Activated T-cell treated with anti-CD3 and anti-CD28 coated beads, Interleukin-2, amount 50 U/mL, for 1 hour (primary cell): ENCODE results near the gene DNASE1L3.

Experiments
- DNase-seq: peaks from one replicate; pipeline ENCODE4 v3.0.0-alpha.2; 2020

Gene DNASE1L3

DNA sequence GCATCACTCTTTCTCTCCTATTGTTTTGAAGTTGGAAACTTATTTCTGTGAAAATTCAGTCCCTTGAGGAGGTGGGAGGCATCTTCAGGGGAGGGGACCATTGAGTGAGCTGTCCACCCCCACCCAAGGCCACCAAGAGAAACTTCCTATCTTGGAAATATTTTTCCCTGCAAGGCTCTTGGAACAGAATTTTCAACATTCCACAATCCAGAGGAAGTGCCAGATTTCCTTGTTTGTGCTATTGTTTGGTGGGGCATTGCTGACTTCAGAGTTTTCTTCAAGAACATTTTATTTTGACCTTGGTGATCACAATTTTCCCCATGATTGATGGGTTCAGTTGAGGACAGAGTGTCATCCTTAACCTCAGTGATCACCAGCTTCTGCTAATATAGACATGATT, 12.0 kb downstream of the DNASE1L3 start:
- no peak for DNase-seq

DNA sequence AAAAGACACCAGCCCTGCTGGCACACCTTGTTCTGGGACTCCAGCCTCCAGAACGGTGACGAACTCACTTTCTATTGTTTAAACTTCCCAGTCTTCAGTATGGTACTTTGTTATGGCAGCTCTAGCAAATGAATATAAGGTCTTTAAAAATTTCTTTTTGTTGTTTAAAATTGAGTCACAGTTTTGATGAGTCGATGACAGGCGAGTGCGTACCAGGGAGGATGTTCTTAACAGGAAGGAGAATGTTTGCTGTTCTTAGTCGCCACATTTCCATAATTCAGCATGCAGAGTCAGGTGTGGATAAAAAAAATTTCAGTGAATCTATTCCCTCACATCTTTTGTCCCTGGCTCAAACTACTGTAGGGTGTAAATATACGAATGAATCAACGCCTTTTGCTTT, 12.4 kb downstream of the DNASE1L3 start:
- DNase-seq = no peak

GRCh38 chr3:58197588-58197987, 13.2 kb downstream of the DNASE1L3 start:
- no peak for DNase-seq

GRCh38 chr3:58193682-58194407, 16.9 kb downstream of the DNASE1L3 start:
- no peak for DNase-seq

DNA sequence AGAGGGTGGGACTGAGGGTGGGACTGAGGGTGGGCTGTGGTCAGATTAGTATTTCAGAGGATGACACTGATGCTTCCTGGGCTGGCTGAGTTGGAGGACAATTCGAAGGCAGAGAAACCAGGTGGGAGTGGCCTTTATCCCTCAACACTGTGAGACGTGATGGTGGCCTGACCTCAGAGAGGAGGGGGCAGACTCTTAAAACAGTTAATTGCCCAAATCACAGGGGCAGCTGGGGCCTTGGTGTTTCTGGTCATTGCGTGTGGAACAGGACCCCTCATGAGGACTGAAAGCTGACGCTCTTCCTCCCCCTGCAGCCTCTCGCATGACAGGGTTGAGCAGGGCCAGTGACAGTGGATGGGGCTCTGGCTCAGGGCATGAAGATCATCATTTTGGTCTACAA, 18.7 kb downstream of the DNASE1L3 start:
- no peak for DNase-seq

DNA sequence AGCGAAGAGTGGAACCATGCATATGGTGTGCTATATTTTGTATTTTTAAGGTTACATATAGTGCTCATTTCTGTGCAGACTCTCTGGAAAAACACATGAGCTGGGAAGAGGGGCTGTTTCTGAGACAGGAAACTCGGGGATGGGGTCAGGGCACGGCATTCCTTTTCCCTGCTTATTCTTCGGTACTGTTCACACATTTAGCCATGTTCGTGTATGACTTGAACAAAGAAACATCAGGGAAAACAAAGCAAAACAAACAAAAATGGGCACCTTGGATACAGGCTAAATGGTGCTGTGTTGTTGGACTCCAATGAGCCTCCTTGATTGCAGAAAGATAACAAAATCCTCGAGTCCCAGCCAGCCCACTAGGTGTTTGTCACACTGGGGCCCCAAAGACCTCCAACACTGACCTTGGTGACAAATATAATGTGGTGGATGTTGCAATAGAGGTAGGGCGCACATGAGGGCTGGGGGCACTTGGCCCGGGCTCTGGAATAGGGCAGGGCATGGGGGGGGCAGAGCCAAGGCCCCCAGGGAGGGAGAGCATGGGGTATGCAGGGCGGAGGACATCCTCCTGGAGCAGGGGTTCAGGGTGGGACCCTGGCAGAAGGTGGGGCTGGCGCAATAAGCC, 19.3 kb downstream of the DNASE1L3 start:
- no peak for DNase-seq

GRCh38 chr3:58190882-58191281, 19.9 kb downstream of the DNASE1L3 start:
- DNase-seq = no peak

DNA sequence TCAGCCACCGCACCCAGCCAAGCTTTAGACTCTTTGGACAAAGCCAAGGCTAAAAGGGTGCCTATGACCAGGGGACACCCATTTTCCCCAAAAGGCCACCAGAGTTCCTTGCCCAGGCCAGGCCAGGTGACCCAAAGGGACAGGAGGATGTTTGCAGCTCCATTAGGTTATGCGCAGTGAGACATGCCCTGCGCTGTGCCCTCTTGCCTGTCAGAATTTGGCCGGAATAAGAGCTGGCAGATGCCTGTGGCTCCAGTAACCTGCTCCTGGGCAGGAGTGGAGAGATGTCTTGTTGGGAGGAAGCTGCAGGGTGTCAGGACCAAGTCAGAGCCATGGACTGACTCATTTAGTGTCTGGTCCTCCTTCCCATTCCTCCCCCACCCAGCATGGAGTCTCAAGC, 20.5 kb downstream of the DNASE1L3 start:
- DNase-seq = no peak

GRCh38 chr3:58189691-58190090, 21.1 kb downstream of the DNASE1L3 start:
- DNase-seq = no peak

DNA sequence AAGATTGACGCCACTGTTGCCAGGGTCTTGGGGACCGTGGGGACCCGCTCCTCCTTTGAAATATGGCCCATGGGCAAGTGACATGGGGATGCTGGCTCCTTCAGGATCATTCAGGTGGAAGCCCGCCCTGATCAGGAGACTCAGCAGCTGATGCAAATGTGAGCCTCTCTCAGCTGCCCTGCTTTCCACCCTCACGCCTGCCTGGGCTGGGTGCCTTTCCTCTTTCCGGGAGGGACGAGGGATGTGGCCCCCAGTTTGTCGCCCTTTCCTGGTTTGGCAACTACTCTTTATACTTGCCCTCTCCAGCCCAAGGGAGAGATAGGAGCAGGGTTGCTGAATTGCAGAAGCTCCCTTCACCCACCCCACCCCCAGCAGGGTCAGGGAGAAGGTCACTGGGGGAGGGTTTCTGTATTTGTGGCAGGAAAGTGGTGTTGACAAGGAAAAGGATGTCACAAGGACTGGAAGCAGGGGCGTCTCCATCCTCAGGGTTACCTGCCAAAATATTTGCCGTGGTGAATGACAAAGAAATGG, 21.8 kb downstream of the DNASE1L3 start:
- no peak for DNase-seq

GRCh38 chr3:58188173-58188564, 22.6 kb downstream of the DNASE1L3 start:
- DNase-seq = no peak

DNA sequence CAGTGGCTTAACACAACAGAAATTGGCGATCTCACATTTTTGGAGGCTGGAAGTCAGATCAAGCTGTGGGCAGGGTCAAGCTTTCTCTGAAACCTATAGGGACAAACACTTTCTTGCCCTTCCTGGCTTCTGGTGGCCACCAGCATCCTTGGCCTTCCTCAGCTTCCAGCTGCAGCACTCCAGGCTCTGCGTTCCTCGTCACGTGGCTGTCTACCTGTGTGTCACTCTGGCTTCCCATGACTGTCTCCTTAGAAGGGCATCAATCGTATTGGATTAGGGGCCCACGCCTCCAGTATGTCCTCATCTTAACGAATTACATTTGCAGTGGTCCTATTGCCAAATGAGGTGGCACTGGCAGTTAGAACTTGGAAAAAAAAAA, 25.8 kb downstream of the DNASE1L3 start:
- no peak for DNase-seq

- no peak for DNase-seq
Measured at GRCh38 chr3:58184309-58184981, 26.3 kb downstream of the DNASE1L3 start.

- no peak for DNase-seq
Measured at GRCh38 chr3:58183891-58184290, 26.9 kb downstream of the DNASE1L3 start.

GRCh38 chr3:58183221-58183620, 27.6 kb downstream of the DNASE1L3 start:
- DNase-seq = no peak

GRCh38 chr3:58180940-58181587, 29.7 kb downstream of the DNASE1L3 start:
- no peak for DNase-seq

DNA sequence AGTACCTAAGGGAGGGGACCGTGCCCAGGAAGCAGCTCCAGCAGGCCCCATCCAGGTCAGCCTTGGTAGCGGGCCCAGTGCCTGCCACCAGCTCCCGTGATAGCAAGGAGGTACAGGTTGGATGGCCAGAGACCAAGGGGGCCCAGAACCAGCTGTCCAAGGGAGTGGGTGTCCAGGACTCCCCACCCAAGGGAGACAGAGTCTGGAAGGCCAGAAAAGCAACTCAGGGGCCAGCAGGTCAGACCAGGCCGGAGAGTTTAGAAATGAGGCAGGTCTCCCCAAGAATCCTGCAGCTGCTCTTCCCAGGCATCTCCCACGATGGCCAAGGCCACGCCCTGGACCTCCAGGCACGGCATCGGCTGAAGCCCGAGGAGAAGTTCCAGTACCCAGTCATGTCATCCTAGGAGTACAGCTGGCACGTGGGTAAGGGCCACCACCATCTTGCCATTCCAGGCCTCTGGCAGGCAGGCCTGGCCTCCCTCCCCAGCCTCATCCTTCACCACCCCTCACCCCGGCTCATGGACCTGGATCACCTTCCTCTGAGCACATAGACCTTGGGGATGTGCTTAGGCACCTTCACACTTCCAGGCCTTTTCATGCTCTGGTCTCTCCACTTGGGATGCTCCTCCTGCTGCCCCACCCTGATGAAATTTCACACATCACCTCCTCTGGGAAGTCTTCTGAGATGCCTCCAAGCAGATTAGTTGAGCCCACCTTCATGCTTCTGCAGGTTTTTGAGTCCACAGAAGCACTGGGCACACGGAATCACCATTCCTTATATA, 30.5 kb downstream of the DNASE1L3 start:
- DNase-seq = no peak

DNA sequence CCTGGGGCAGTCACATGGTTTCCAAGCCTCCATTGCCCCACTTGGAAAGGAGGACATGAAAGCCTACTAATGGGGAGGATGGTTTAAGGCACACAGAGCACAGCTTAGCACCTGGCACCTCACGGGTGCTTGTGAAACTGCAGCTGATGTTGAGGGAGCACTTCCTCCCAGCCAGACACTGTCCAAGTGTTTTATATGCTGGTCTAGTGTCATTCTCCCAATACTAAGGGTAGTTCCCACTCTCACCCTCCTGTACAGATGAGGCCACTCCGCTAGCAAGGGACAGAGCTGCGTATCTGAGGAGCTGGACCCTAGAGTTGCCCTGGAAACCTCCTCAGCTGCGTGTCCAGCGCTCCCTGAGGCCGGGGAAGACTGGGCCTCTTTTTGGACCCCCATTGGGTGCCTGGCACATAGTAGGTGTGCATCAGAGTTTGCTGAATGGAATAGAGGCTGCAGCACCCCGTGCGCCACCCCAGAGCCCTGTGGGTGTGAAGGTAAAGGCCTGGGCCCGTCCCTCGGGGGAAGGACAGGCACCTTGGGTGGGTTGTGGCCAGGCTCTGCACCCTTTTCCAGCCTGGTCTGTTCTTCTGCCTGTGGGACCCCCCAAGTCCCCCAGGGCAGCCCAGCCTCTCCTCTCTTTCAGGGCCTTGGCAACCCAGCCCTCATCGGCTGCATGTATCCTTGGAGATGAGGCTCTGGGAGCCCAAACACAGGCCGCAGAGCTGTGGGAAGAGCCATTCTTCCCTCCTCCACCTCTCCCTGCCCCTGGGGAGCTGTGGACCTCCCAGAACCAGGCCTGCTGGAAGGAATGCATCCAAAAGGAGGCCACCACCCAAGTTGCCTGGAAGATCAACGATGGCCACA, 31.3 kb downstream of the DNASE1L3 start:
- no peak for DNase-seq

- no peak for DNase-seq
Measured at GRCh38 chr3:58178528-58179234, 32.1 kb downstream of the DNASE1L3 start.

DNA sequence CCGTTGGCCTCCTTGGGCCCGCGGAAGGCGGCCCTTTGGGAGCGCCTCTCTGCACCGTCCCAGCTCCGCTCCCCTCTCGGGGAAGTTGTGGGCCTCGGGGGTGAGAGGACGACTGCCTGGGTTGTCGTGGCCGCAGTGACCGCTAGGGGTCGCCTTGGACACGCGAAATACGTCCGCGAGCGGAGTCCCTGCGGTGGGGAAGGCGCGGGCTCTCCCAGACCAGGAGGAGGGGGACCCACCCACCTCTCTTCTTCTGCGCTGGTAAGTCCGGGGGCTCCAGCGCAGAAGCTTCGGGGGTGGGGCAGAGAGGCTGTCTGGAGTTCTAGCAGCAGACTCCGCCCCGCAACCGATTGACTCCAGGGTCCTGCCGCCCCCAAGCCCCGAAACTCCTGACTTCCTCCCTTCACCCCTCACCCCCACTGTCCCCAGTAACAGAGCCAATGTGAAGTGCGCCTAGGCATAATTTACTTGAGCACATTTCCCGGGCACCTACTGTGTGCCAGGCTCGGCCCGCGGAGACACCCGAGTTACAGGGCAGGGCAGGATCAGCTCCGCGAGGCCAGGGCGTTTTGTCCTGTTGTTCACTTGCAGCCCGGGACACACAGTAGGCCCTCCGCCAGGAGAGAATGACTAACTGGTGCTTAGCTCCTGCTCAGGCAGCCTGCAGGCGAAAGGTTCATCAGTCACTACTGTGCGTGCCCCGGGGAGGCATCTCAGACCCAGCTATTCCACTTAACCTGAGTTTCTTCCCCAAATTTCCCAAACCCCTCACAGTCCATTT, 32.8 kb downstream of the DNASE1L3 start:
- peak; percentile 92 for DNase-seq
